Trophoblast cell (in vitro differentiated cells and primary cell): ENCODE measurements around the gene HOXA2.
A peak's percentile ranks its signal among the peaks of the same experiment; 100 is the strongest.

Source experiments
- DNase-seq, 2 donors: peaks; one replicate each; pipeline ENCODE4 v3.0.0-alpha.2; 2016
- H2AFZ ChIP-seq: 2 replicates; pipeline ENCODE4 v1.6.1; 2013; ENCODE audit warnings: low read length, moderate library complexity, mild to moderate bottlenecking; ENCODE audit not compliant: insufficient read depth, poor library complexity
- H2AK5ac ChIP-seq: 2 replicates; pipeline ENCODE4 v1.6.1; 2013; ENCODE audit warnings: mild to moderate bottlenecking, low read length
- H2BK120ac ChIP-seq: 2 replicates; pipeline ENCODE4 v1.6.1; 2013; ENCODE audit warnings: low read length, mild to moderate bottlenecking, moderate library complexity; ENCODE audit not compliant: insufficient read depth, poor library complexity
- H2BK12ac ChIP-seq: 2 replicates; pipeline ENCODE4 v1.6.1; 2013; ENCODE audit warnings: mild to moderate bottlenecking, low read length, moderate library complexity
- H2BK5ac ChIP-seq: 2 replicates; pipeline ENCODE4 v1.6.1; 2013; ENCODE audit warnings: low read length, low read depth, moderate library complexity, mild to moderate bottlenecking; ENCODE audit not compliant: poor library complexity
- H3K14ac ChIP-seq: 2 replicates; pipeline ENCODE4 v1.6.1; 2013; ENCODE audit warnings: mild to moderate bottlenecking, low read length
- H3K18ac ChIP-seq: 2 replicates; pipeline ENCODE4 v1.6.1; 2013; ENCODE audit warnings: mild to moderate bottlenecking, low read length
- H3K23ac ChIP-seq: 2 replicates; pipeline ENCODE4 v1.6.1; 2013; ENCODE audit warnings: low read length
- H3K27ac ChIP-seq: 2 replicates; pipeline ENCODE4 v1.5.1; 2013; ENCODE audit warnings: low read depth, mild to moderate bottlenecking, inconsistent platforms, low read length, moderate library complexity
- H3K27me3 ChIP-seq: 2 replicates; pipeline ENCODE4 v1.6.1; 2013; ENCODE audit warnings: inconsistent platforms, mild to moderate bottlenecking, low read length, moderate library complexity; ENCODE audit not compliant: insufficient read depth
- H3K36me3 ChIP-seq, 2 experiments: 1 replicate in 1 of 2; 2 replicates in 1 of 2; pipeline ENCODE4 v1.6.1; 2013; ENCODE audit warnings: low read length in 2 of 2, mild to moderate bottlenecking in 2 of 2, moderate library complexity in 1 of 2; ENCODE audit not compliant: insufficient read depth in 2 of 2, control insufficient read depth in 1 of 2
- H3K4ac ChIP-seq: 2 replicates; pipeline ENCODE4 v1.6.1; 2013; ENCODE audit warnings: low read depth, mild to moderate bottlenecking, low read length, moderate library complexity
- H3K4me1 ChIP-seq, 2 experiments: 1 replicate in 1 of 2; 2 replicates in 1 of 2; pipeline ENCODE4 v1.6.1; 2013; ENCODE audit warnings: low read length in 2 of 2, mild to moderate bottlenecking in 2 of 2, moderate library complexity in 1 of 2; ENCODE audit not compliant: insufficient read depth in 2 of 2, control insufficient read depth in 1 of 2
- H3K4me2 ChIP-seq: 2 replicates; pipeline ENCODE4 v1.6.1; 2013; ENCODE audit warnings: inconsistent platforms, mild to moderate bottlenecking, low read length, moderate library complexity
- H3K4me3 ChIP-seq: 2 replicates; pipeline ENCODE4 v1.5.1; 2013; ENCODE audit warnings: mild to moderate bottlenecking, low read depth, low read length, inconsistent platforms
- H3K79me1 ChIP-seq: one replicate; pipeline ENCODE4 v1.6.1; 2013; ENCODE audit warnings: low read length
- H3K79me2 ChIP-seq: 2 replicates; pipeline ENCODE4 v1.6.1; 2013; ENCODE audit warnings: low read length, mild to moderate bottlenecking; ENCODE audit not compliant: control insufficient read depth, insufficient read depth, poor library complexity
- H3K9ac ChIP-seq: 2 replicates; pipeline ENCODE4 v1.6.1; 2013; ENCODE audit warnings: mild to moderate bottlenecking, low read length
- H3K9me3 ChIP-seq: 2 replicates; pipeline ENCODE4 v1.6.1; 2013; ENCODE audit warnings: low read depth, mild to moderate bottlenecking, control low read depth, inconsistent platforms, low read length; ENCODE audit not compliant: insufficient read depth
- H4K12ac ChIP-seq: 2 replicates; pipeline ENCODE4 v1.6.1; 2013; ENCODE audit warnings: low read depth, mild to moderate bottlenecking, low read length, moderate library complexity
- H4K8ac ChIP-seq: 2 replicates; pipeline ENCODE4 v1.6.1; 2013; ENCODE audit warnings: low read depth, mild to moderate bottlenecking, low read length, moderate library complexity
- H4K91ac ChIP-seq: one replicate; pipeline ENCODE4 v1.6.1; 2013; ENCODE audit warnings: low read depth, mild to moderate bottlenecking, low read length, moderate library complexity
- WGBS: extraction: QIAGEN DNeasy Blood & Tissue Kit; methylation state at CpG from one replicate; pipeline ENCODE4 v1.1.7; 2013; ENCODE audit warnings: missing lambda C conversion rate; ENCODE audit not compliant: insufficient read length, insufficient coverage; ENCODE audit errors: extremely low coverage; 5-methylcytosine and 5-hydroxymethylcytosine counted together

Gene HOXA2

DNA sequence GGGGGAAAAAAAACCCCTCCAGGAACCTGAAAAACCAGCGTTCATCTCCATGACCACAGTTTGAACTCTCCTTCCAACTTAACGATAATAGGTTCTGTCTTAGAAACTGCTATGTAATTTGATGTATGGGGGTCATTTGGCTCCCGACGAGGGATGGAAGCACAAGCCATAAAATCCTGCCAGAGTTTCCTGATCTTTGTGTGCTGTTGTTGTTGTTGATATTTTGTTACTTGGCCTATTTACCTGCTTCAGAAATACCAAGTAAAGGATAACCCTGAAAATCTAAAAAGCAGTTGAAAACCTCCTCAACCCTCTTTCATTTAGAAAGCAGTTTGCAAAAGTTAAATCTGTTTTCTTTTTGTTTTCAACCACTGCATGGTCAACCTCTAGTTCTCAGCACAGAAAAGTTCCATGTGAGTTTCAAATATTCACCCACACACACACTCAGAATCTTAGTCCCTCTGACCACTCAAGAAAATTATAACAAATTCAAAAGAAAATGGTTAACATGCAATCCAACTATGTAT lies 9.3 kb upstream of the HOXA2 start:
- no peak overlapping the region for H3K4me2 ChIP-seq
- H3K18ac ChIP-seq, result no peak overlapping the region
- H2BK5ac ChIP-seq, result no peak overlapping the region
- no peak overlapping the region for H3K9ac ChIP-seq
- no peak overlapping the region for H3K27ac ChIP-seq
- H4K12ac ChIP-seq, result no peak overlapping the region
- no peak overlapping the region for H3K23ac ChIP-seq
- no peaks in the 10 kb centered on the region for H3K36me3 ChIP-seq
- H3K79me2 ChIP-seq, result no peaks in the 10 kb centered on the region
- no peaks in the 10 kb centered on the region for H3K79me1 ChIP-seq
- H2BK120ac ChIP-seq, result no peak overlapping the region
- no peak overlapping the region for H4K91ac ChIP-seq
- no peak overlapping the region for H3K4ac ChIP-seq
- H3K27me3 ChIP-seq, result peaks cover 77% of the 10 kb centered on the region
- H3K14ac ChIP-seq, result no peak overlapping the region
- no CpG with 5 or more reads among the region's 4 CpGs for WGBS
- H3K9me3 ChIP-seq, result peaks cover 13% of the 10 kb centered on the region
- no peak overlapping the region for H2AK5ac ChIP-seq
- no peak overlapping the region for H2AFZ ChIP-seq
- H4K8ac ChIP-seq, result no peak overlapping the region
- H3K4me1 ChIP-seq, result peaks cover 2 to 7% of the 10 kb centered on the region in 2 experiments
- no peak for DNase-seq
- H2BK12ac ChIP-seq, result no peak overlapping the region
- H3K4me3 ChIP-seq, result no peak overlapping the region

DNA sequence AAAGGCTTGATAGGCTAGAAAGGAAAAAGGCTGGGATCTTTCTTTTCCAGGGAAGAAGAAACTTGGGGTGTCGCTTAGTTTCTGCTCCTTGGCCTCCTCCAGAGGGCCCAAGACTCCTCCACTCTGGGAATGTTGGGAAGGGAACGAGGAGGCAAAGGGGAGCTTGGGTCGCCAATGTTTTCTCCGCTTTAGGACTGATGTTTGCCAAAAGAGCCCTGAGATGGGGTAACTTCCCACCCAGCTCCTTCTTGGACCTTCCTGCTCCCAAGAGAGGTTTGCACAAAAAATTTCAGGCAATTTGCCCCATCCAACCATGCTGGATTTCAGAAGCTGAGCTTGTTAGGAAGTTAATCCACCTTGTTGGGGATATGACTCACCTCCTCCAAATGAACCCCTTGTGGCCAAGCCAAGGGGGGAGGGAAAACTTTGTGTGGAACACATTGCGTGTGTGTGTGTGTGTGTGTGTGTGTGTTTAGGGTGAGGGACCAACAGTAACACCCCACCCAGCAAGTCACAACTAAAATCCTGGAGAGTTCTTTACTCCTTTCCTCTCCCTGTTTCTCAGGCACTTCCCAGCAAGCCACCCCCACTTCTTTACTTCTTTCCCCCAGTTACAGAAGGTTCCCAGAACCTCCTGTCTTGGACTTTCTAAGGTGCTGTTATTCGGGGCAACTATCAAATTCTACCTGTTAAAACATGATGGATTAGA lies 8.7 kb upstream of the HOXA2 start:
- H3K4me1 ChIP-seq, result peaks cover 5 to 7% of the 10 kb centered on the region in 2 experiments
- no CpG with 5 or more reads among the region's 6 CpGs for WGBS
- H2BK12ac ChIP-seq, result no peak overlapping the region
- H3K9me3 ChIP-seq, result peaks cover 13% of the 10 kb centered on the region
- no peak overlapping the region for H4K12ac ChIP-seq
- H3K18ac ChIP-seq, result no peak overlapping the region
- no peak overlapping the region for H3K4ac ChIP-seq
- H3K27me3 ChIP-seq, result peaks cover 80% of the 10 kb centered on the region
- no peak overlapping the region for H2AK5ac ChIP-seq
- H3K4me2 ChIP-seq, result no peak overlapping the region
- H3K4me3 ChIP-seq, result no peak overlapping the region
- H2BK5ac ChIP-seq, result no peak overlapping the region
- H3K23ac ChIP-seq, result no peak overlapping the region
- no peak overlapping the region for H2BK120ac ChIP-seq
- no peak overlapping the region for H3K14ac ChIP-seq
- H3K9ac ChIP-seq, result no peak overlapping the region
- no peak overlapping the region for H4K8ac ChIP-seq
- no peaks in the 10 kb centered on the region for H3K79me2 ChIP-seq
- no peak overlapping the region for H3K27ac ChIP-seq
- no peaks in the 10 kb centered on the region for H3K79me1 ChIP-seq
- no peaks in the 10 kb centered on the region for H3K36me3 ChIP-seq
- no peak overlapping the region for H4K91ac ChIP-seq
- DNase-seq, result no peak
- H2AFZ ChIP-seq, result no peak overlapping the region

DNA sequence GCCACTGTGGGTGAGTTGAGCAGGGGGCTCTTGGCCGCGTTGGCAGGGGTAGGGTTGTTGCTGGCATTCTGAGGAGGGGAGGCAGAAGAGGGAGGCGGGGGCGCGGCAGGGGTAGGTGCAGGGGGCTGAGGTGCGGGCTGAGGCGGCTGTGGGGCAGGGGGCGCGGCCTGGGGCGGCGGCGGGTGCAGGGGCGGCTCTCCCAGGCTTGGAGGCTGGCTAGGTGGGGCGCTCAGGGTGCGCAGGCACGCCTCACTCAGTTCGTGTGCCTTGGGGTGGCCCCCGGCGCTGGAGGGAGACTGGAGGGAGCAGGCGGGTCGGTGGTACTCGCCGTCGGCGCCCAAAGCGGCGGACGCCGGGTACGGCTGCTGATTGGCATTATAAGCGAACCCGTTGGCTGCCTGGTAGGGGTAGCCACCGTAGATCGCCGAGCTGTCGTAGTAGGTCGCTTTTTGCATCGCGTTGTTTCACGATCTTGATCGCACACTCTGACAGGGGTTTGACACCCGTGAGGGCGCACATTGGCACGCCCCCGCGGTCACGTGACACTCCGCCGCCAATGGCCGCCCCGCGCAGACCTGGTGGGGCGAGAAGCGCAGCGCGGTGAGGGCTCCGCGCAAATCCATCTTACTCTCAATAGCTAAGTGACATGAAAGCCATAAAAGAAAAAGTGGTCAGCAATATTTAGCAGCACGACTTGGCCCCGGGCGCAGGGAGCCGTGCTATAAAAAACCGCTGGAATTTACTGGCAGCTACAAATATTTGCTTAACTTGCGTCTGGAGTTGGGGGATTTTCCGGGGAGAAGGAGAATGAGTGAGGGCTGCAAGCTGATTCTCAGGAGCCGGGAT lies 7.9 kb upstream of the HOXA2 start:
- WGBS, result no CpG with 5 or more reads among the region's 66 CpGs

DNA sequence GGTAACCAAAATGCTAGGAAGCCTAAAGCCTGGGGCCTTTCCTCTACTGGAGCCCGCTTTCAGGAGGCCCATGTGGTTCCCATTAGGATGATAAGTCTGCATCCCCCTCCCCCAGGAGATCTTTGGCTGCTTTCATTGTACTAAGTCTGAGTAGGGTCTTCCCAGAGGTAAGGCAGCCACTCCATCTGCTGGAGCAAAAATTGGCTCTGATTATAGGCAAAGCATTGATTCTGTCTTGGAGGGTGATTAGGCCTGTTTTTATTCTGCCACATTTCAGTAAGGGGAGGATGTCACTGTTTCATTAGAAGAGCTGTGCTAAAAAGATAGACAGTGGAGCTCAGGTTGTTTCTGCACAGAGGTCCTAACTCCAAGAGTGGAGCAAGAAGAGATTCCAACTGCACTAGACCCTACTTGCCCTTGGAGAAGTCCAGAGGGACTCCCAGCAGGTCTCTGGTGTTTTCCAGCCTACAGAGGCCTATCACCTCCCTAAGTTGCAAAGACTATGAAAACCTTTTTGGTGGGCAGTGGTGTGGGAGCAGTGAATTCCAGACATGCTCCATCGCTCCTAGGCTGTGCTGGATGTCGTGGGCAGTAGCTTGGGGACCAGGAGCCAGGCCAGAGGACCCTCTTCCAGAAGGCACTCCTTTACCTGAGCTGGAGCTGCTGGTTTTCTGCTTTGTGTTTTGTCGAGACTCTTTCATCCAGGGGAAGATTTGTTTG lies 7.1 kb upstream of the HOXA2 start:
- H2AFZ ChIP-seq, result no peak overlapping the region
- no peak overlapping the region for H2BK5ac ChIP-seq
- no peaks in the 10 kb centered on the region for H3K36me3 ChIP-seq
- no peaks in the 10 kb centered on the region for H3K79me2 ChIP-seq
- no peak overlapping the region for H3K14ac ChIP-seq
- H3K9me3 ChIP-seq, result peaks cover 13% of the 10 kb centered on the region
- no peak overlapping the region for H2BK12ac ChIP-seq
- no peak overlapping the region for H3K27ac ChIP-seq
- H3K23ac ChIP-seq, result no peak overlapping the region
- H2AK5ac ChIP-seq, result no peak overlapping the region
- H3K79me1 ChIP-seq, result no peaks in the 10 kb centered on the region
- H3K27me3 ChIP-seq, result peaks cover 80% of the 10 kb centered on the region
- no peak overlapping the region for H3K18ac ChIP-seq
- DNase-seq, result no peak
- no peak overlapping the region for H3K4ac ChIP-seq
- no peak overlapping the region for H4K8ac ChIP-seq
- no peak overlapping the region for H3K4me3 ChIP-seq
- no peak overlapping the region for H4K12ac ChIP-seq
- no peak overlapping the region for H3K9ac ChIP-seq
- peaks cover 5 to 7% of the 10 kb centered on the region in 2 experiments for H3K4me1 ChIP-seq
- no peak overlapping the region for H4K91ac ChIP-seq
- WGBS, result no CpG with 5 or more reads among the region's 4 CpGs
- no peak overlapping the region for H3K4me2 ChIP-seq
- H2BK120ac ChIP-seq, result no peak overlapping the region

More for the DNA sequence above, 7.9 kb upstream of the HOXA2 start:
- no peaks in the 10 kb centered on the region for H3K79me2 ChIP-seq
- no peak overlapping the region for H3K18ac ChIP-seq
- no peak overlapping the region for H3K27ac ChIP-seq
- H3K4me3 ChIP-seq, result peak overlapping the region; percentile 21
- H3K23ac ChIP-seq, result no peak overlapping the region
- no peak overlapping the region for H2BK120ac ChIP-seq
- H2AK5ac ChIP-seq, result no peak overlapping the region
- no peak overlapping the region for H2AFZ ChIP-seq
- peak overlapping the region; percentile 44 for H3K4me2 ChIP-seq
- H3K9me3 ChIP-seq, result peaks cover 13% of the 10 kb centered on the region
- no peak overlapping the region for H3K14ac ChIP-seq
- peaks cover 80% of the 10 kb centered on the region for H3K27me3 ChIP-seq
- no peak overlapping the region for H3K9ac ChIP-seq
- DNase-seq, result no peak
- no peaks in the 10 kb centered on the region for H3K79me1 ChIP-seq
- H3K36me3 ChIP-seq, result no peaks in the 10 kb centered on the region
- H4K8ac ChIP-seq, result no peak overlapping the region
- H2BK12ac ChIP-seq, result no peak overlapping the region
- peaks cover 5 to 7% of the 10 kb centered on the region in 2 experiments for H3K4me1 ChIP-seq
- H4K12ac ChIP-seq, result no peak overlapping the region
- H4K91ac ChIP-seq, result no peak overlapping the region
- H3K4ac ChIP-seq, result no peak overlapping the region
- no peak overlapping the region for H2BK5ac ChIP-seq
